SU-DHL-6 (cell line): Measurements from ENCODE around the gene LSP1.

ENCODE experiments used
- EZH2phosphoT487 ChIP-seq: fragments of 200-600 bp; sonication (generic), shearing (Covaris generic); conservative IDR thresholded peaks from 2 replicates; pipeline ENCODE4 v1.6.1; 2018; ENCODE audit warnings: mild to moderate bottlenecking, antibody characterized with exemption, low read length, moderate library complexity, mixed read lengths
- TF ChIP-seq, protein P1 (sequence below): fragments of 200-600 bp; sonication (generic); IDR thresholded peaks from one replicate; pipeline ENCODE4 v1.5.1; 2017; ENCODE audit warnings: antibody characterized with exemption, mild to moderate bottlenecking, low read length, moderate library complexity; ENCODE audit not compliant: insufficient read depth, poor library complexity, severe bottlenecking

DNA sequence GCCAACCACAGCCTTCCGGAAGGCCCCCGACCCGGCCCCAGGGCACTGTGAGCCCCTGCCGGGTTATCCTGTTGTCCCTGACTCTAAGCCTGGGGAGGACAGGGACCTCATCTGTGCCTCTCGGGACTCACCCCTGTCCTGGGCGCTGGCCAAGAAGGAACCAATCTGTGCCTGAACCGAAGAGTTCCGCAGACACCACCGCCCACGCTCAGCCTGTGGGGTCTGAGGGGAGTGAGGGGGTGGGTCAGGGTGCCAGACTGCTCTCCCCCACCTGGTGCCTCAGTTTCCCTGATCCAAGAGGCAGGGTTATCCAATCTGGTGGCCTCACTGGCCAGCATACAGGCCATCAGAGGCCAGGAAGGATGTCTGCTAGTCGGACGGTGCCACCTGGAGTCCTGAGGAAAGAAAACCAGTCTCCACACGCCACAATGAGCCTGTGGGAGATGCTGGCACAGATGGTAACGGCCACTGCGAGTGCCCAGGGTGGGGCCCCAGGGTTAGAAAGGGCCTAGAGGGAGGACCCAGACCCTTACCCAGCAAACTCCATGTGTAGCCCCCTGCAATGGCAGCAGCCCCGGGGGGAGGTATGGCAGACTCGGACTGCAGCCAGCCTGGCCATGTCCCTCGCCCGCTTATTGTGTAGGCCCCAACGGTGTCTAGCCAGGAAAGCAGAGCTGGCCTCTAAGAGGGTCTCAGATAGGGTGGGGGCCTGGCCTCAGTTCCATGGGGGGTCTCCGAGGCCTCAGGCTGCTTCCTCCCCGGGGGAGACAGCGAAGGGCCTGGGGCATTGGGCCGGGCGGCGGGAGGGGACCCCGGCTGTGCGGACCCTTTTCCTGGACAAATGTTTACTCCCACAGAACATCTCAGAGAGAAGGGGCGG, 65.8 kb downstream of the LSP1 start:
- TF ChIP-seq, protein P1, sequence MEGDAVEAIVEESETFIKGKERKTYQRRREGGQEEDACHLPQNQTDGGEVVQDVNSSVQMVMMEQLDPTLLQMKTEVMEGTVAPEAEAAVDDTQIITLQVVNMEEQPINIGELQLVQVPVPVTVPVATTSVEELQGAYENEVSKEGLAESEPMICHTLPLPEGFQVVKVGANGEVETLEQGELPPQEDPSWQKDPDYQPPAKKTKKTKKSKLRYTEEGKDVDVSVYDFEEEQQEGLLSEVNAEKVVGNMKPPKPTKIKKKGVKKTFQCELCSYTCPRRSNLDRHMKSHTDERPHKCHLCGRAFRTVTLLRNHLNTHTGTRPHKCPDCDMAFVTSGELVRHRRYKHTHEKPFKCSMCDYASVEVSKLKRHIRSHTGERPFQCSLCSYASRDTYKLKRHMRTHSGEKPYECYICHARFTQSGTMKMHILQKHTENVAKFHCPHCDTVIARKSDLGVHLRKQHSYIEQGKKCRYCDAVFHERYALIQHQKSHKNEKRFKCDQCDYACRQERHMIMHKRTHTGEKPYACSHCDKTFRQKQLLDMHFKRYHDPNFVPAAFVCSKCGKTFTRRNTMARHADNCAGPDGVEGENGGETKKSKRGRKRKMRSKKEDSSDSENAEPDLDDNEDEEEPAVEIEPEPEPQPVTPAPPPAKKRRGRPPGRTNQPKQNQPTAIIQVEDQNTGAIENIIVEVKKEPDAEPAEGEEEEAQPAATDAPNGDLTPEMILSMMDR = no peak
- TF ChIP-seq EZH2phosphoT487 = no peak
